Activated naive CD4-positive, alpha-beta T cell treated with anti-CD3 and anti-CD28 coated beads, Interleukin-2, amount 10 ng/mL, durations not matched to agents 7 days and 5 days (primary cell): Measurements from ENCODE around the gene ATG5.
"Not testable (repeated sequence)": the region's sequence is repeated elsewhere in the genome, so short reads cannot be mapped to it uniquely, and the experiment has no call there.

ENCODE experiments used
- CTCF ChIA-PET: fragments of 350-600 bp; sonication (Branson Sonifier 250); formaldehyde crosslinking; loops from one replicate; lab custom pipeline; 2021; ENCODE audit warnings: antibody characterized with exemption; lab: Charles Lee
- DNase-seq: peaks from one replicate; pipeline ENCODE4 v3.0.0-alpha.2; 2020
- H3K27ac Mint-ChIP-seq: one replicate; pipeline ENCODE4 v1.8.0; 2021; ENCODE audit warnings: mild to moderate bottlenecking, moderate library complexity, mixed read lengths
- H3K27me3 Mint-ChIP-seq: one replicate; pipeline ENCODE4 v1.8.0; 2021; ENCODE audit warnings: mild to moderate bottlenecking, mixed read lengths
- H3K36me3 Mint-ChIP-seq: one replicate; pipeline ENCODE4 v1.8.0; 2021; ENCODE audit warnings: mixed read lengths
- H3K4me1 Mint-ChIP-seq: one replicate; pipeline ENCODE4 v1.8.0; 2021; ENCODE audit warnings: mixed read lengths
- H3K4me3 Mint-ChIP-seq: one replicate; pipeline ENCODE4 v1.8.0; 2021; ENCODE audit warnings: mild to moderate bottlenecking, moderate library complexity, mixed read lengths
- H3K9me3 Mint-ChIP-seq: one replicate; pipeline ENCODE4 v1.8.0; 2021; ENCODE audit warnings: mixed read lengths

Gene ATG5

GRCh38 chr6:106290954-106291353, 34.6 kb downstream of the ATG5 start:
- H3K36me3 Mint-ChIP-seq: peaks cover 42% of the 10 kb centered on the region
- H3K4me1 Mint-ChIP-seq: peaks cover 8% of the 10 kb centered on the region
- no peak overlapping the region for H3K27ac Mint-ChIP-seq
- no peak for DNase-seq
- no peaks in the 10 kb centered on the region for H3K27me3 Mint-ChIP-seq
- H3K9me3 Mint-ChIP-seq: peaks cover 3% of the 10 kb centered on the region
- no peak overlapping the region for H3K4me3 Mint-ChIP-seq
- CTCF ChIA-PET: interaction anchor here (0.9 kb wide), 1 partner anchor 11 kb away, joined by 3 read pairs; no protein-coding TSS in a partner anchor

DNA sequence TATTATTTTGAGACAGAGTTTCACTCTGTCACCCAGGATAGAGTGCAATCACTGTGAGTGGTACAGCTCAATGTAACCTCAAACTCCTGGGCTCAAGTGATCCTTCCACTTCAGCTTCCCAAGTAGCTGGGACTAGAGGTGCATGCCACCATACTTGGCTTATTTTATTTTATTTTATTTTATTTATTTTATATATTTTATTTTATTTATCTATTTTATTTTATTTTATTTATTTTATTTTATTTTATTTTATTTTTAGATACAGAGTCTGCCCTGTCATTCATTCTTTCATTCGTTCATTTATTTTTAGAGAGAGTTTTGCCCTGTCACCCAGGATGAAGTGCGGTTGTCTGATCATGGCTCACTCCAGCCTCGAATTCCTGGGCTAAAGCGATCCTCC, 35.5 kb downstream of the ATG5 start:
- CTCF ChIA-PET: no interaction called here
- Mint-ChIP-seq H3K4me1 (peaks cover 8% of the 10 kb centered on the region), H3K27ac (no peak overlapping the region), H3K4me3 (no peak overlapping the region), H3K27me3 (no peaks in the 10 kb centered on the region), H3K9me3 (peaks cover 3% of the 10 kb centered on the region), H3K36me3 (peaks cover 45% of the 10 kb centered on the region)
- DNase-seq: no peak

GRCh38 chr6:106287215-106287614, 38.3 kb downstream of the ATG5 start:
- no peak overlapping the region for H3K27ac Mint-ChIP-seq
- H3K9me3 Mint-ChIP-seq: peaks cover 3% of the 10 kb centered on the region
- CTCF ChIA-PET: no interaction called here
- peaks cover 8% of the 10 kb centered on the region for H3K4me1 Mint-ChIP-seq
- H3K27me3 Mint-ChIP-seq: no peaks in the 10 kb centered on the region
- H3K36me3 Mint-ChIP-seq: peaks cover 43% of the 10 kb centered on the region
- H3K4me3 Mint-ChIP-seq: no peak overlapping the region
- DNase-seq: no peak

DNA sequence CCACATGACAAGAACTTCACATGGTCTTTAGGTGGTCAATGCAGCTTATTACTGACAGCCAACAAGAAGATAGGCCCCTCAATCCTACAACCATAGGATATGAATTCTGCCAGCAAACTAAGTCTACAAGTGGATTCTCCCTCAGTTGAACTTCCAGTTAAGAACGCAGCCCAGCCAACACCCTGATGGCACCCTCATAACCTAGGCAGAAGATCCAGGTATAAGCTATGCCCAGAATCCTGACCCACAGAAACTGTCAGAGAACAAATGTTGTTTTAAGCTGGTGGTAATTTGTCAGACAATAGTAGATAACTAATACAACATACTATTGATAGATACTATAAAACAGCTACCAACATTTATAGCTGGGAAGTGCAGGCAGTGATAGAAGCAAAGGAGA, 38.8 kb downstream of the ATG5 start:
- no peak for DNase-seq
- Mint-ChIP-seq H3K27me3 (no peaks in the 10 kb centered on the region), H3K4me3 (no peak overlapping the region), H3K4me1 (peaks cover 8% of the 10 kb centered on the region), H3K27ac (no peak overlapping the region), H3K36me3 (peaks cover 39% of the 10 kb centered on the region), H3K9me3 (peaks cover 2% of the 10 kb centered on the region)
- CTCF ChIA-PET: no interaction called here

DNA sequence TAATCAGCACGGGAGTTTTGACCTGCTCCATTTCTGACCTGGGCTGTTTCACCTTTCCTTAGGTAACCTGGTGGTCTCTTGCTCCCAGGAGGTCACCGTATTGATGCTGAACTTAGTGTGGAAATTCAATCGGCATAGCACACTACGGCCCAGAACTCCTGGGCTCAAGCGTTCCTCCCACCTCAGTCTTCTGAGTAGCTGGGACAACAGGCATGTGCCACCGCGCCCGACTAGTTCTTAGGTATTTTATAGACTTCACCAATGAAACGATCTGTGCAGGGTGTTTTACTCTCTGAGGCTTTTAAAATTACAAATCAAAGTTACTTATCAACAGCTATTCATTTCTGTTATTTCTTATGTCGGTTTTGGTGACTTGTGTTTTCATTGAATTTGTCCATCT, 42.1 kb downstream of the ATG5 start:
- Mint-ChIP-seq H3K27me3 (no peaks in the 10 kb centered on the region), H3K27ac (no peak overlapping the region), H3K36me3 (peaks cover 26% of the 10 kb centered on the region), H3K4me1 (peaks cover 12% of the 10 kb centered on the region), H3K9me3 (no peaks in the 10 kb centered on the region), H3K4me3 (no peak overlapping the region)
- CTCF ChIA-PET: interaction anchor here (1.5 kb wide), 1 partner anchor 17 kb away, joined by 7 read pairs; no protein-coding TSS in a partner anchor
- DNase-seq: no peak

- Mint-ChIP-seq H3K9me3 (no peaks in the 10 kb centered on the region), H3K4me3 (no peak overlapping the region), H3K4me1 (peaks cover 10% of the 10 kb centered on the region), H3K27ac (no peak overlapping the region), H3K27me3 (no peaks in the 10 kb centered on the region), H3K36me3 (peaks cover 27% of the 10 kb centered on the region)
- DNase-seq: no peak
- CTCF ChIA-PET: interaction anchor here (1.1 kb wide), 1 partner anchor 850 kb away, joined by 3 read pairs; no protein-coding TSS in a partner anchor
Measured at GRCh38 chr6:106281661-106282060, 43.9 kb downstream of the ATG5 start.

DNA sequence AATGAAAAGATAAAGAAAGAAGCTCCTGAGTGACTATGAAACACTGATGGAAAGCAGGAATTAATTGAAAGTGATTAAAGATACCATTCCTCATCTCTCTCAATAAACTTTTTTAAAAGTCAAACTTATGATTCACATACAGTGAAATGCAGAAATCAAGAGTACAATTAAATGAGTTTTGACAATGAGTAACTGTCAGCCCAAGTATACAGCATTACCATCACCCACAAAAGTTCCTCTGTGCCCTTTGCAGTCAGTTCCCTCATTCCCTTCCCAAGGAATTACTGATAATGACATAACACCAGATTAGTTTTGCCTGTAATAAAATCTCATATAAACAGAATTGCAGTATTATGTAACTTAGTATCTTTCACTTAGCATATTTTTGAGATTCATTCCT, 44.5 kb downstream of the ATG5 start:
- CTCF ChIA-PET: interaction anchor here (1.1 kb wide), 1 partner anchor 849 kb away, joined by 3 read pairs; no protein-coding TSS in a partner anchor
- no peak overlapping the region for H3K27ac Mint-ChIP-seq
- peaks cover 10% of the 10 kb centered on the region for H3K4me1 Mint-ChIP-seq
- DNase-seq: no peak
- peaks cover 26% of the 10 kb centered on the region for H3K36me3 Mint-ChIP-seq
- no peaks in the 10 kb centered on the region for H3K27me3 Mint-ChIP-seq
- no peaks in the 10 kb centered on the region for H3K9me3 Mint-ChIP-seq
- H3K4me3 Mint-ChIP-seq: no peak overlapping the region

DNA sequence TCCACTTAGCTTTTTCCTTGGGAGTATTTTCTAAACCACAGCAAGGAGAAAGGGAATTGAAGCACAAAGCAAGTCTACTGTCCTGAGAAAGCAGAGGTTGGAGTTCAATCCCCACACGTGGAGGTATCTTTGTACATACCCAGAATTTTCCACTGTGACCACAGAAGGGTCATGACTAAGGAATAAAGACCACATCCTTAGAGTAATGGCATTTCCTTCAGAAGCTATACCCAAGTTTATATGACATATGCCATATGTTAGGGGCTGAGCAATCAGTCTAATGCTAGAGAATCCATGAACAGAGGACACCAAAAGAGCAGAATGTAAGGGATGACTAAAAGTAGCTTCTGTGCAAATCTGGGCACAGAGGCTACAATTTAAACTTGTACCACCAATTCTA, 46.4 kb downstream of the ATG5 start:
- Mint-ChIP-seq H3K27me3 (no peaks in the 10 kb centered on the region), H3K36me3 (peaks cover 19% of the 10 kb centered on the region), H3K4me3 (no peak overlapping the region), H3K9me3 (no peaks in the 10 kb centered on the region), H3K4me1 (peaks cover 12% of the 10 kb centered on the region), H3K27ac (no peak overlapping the region)
- DNase-seq: no peak
- CTCF ChIA-PET: interaction anchor here (0.7 to 1.3 kb wide), 2 partner anchors 12 to 50 kb away, joined by 3 read pairs; no protein-coding TSS in a partner anchor

DNA sequence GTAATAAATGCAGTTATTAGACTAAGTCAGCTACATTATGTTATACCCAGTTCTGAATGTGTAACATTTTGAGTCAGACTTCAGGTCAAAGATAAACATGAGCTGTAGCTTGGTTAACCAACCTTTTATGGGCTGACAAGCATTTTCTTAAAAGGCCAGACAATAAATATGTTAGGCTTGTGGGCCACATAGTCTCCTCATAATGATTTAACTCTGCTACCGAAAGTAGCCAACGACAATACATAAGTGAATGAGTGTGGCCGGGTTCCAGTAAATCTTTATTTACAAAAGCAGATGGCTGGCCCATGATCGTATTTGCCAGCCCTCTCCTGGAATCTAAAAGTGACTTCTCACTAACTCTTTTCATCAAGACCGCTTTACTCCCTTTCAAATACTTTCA, 49.9 kb downstream of the ATG5 start:
- H3K9me3 Mint-ChIP-seq: no peaks in the 10 kb centered on the region
- H3K4me3 Mint-ChIP-seq: no peak overlapping the region
- peaks cover 19% of the 10 kb centered on the region for H3K4me1 Mint-ChIP-seq
- no peak for DNase-seq
- CTCF ChIA-PET: interaction anchor here (1.1 kb wide), 1 partner anchor 722 kb away, joined by 3 read pairs; no protein-coding TSS in a partner anchor
- no peaks in the 10 kb centered on the region for H3K27me3 Mint-ChIP-seq
- H3K27ac Mint-ChIP-seq: no peak overlapping the region
- H3K36me3 Mint-ChIP-seq: peaks cover 19% of the 10 kb centered on the region

GRCh38 chr6:106273087-106273486, 52.5 kb downstream of the ATG5 start:
- peaks cover 16% of the 10 kb centered on the region for H3K36me3 Mint-ChIP-seq
- DNase-seq: no peak
- H3K4me3 Mint-ChIP-seq: no peak overlapping the region
- CTCF ChIA-PET: interaction anchor here (0.8 to 1.7 kb wide), 3 partner anchors 10 to 62 kb away, joined by 3 to 4 read pairs (median 4); no protein-coding TSS in a partner anchor
- H3K27me3 Mint-ChIP-seq: no peaks in the 10 kb centered on the region
- H3K9me3 Mint-ChIP-seq: peaks cover 7% of the 10 kb centered on the region
- no peak overlapping the region for H3K27ac Mint-ChIP-seq
- peaks cover 13% of the 10 kb centered on the region for H3K4me1 Mint-ChIP-seq

- no peak for DNase-seq
- H3K36me3 Mint-ChIP-seq: peaks cover 22% of the 10 kb centered on the region
- no peak overlapping the region for H3K4me3 Mint-ChIP-seq
- H3K27me3 Mint-ChIP-seq: no peaks in the 10 kb centered on the region
- H3K4me1 Mint-ChIP-seq: peaks cover 13% of the 10 kb centered on the region
- CTCF ChIA-PET: interaction anchor here (0.6 to 1.7 kb wide), 2 partner anchors 21 to 839 kb away, joined by 3 read pairs; no protein-coding TSS in a partner anchor
- no peak overlapping the region for H3K27ac Mint-ChIP-seq
- peaks cover 13% of the 10 kb centered on the region for H3K9me3 Mint-ChIP-seq
Measured at GRCh38 chr6:106272287-106272686, 53.3 kb downstream of the ATG5 start.

DNA sequence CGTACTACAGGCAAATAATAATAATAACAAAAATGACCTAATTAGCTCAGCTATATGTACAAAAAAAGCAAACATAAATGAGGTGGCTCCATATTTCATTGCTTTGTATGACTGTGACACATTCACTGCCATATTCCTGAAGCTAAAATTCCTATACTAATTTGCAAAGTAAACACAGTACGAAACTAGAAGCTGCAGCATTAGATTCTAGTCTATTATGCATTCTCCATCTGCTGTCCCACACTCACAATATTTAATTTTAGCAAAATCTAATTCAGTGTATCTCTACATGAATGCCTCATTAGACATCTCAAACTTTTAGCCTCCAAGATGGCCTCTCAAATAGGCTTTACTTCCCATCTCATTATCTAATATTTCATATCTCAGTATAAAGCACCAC, 55.1 kb downstream of the ATG5 start:
- DNase-seq: no peak
- peaks cover 33% of the 10 kb centered on the region for H3K36me3 Mint-ChIP-seq
- CTCF ChIA-PET: no interaction called here
- H3K27ac Mint-ChIP-seq: no peak overlapping the region
- no peak overlapping the region for H3K4me3 Mint-ChIP-seq
- H3K4me1 Mint-ChIP-seq: peaks cover 13% of the 10 kb centered on the region
- H3K9me3 Mint-ChIP-seq: peaks cover 30% of the 10 kb centered on the region
- H3K27me3 Mint-ChIP-seq: no peaks in the 10 kb centered on the region

DNA sequence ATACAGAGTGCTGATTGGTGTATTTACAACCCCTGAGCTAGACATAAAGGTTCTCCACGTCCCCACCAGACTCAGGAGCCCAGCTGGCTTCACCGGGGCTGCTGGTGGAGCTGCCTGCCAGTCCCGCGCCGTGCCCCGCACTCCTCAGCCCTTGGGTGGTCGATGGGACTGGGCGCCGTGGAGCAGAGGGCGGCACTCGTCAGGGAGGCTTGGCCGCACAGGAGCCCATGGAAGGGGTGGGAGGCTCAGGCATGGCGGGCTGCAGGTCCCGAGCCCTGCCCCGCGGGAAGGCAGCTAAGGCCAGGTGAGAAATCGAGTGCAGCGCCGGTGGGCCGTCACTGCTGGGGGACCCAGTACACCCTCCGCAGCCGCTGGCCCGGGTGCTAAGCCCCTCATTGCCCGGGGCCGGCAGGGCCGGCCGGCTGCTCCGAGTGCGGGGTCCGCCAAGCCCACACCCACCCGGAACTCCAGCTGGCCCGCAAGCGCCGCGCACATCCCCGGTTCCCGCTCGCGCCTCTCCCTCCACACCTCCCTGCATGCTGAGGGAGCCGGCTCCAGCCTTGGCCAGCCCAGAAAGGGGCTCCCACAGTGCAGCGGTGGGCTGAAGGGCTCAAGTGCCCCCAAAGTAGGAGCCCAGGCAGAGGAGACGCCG, 56.2 kb downstream of the ATG5 start:
- CTCF ChIA-PET: not testable (repeated sequence)

DNA sequence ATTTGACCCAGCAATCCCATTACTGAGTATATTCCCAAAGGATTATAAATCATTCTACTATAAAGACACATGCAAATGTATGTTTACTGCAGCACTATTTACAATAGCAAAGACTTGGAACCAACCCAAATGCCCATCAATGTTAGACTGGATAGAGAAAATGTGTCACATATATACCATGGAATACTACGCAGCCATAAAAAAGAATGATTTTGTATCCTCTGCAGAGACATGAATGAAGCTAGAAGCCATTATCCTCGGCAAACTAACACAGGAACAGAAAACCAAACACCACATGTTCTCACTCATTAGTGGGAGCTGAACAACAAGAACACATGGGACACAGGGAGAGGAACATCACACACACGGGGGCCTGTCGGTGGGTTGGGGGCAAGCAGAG, 57.1 kb downstream of the ATG5 start:
- not testable (repeated sequence) for H3K27me3 Mint-ChIP-seq, H3K27ac Mint-ChIP-seq, DNase-seq, H3K4me3 Mint-ChIP-seq
- H3K9me3 Mint-ChIP-seq: peaks cover 43% of the 10 kb centered on the region
- peaks cover 49% of the 10 kb centered on the region for H3K36me3 Mint-ChIP-seq
- CTCF ChIA-PET: interaction anchor here (0.6 kb wide), 1 partner anchor 143 kb away, joined by 3 read pairs; no protein-coding TSS in a partner anchor
- H3K4me1 Mint-ChIP-seq: peaks cover 10% of the 10 kb centered on the region

More for the DNA sequence above, 56.2 kb downstream of the ATG5 start:
- Mint-ChIP-seq H3K4me1 (peaks cover 11% of the 10 kb centered on the region), H3K36me3 (peaks cover 42% of the 10 kb centered on the region), H3K9me3 (peaks cover 39% of the 10 kb centered on the region)
- not testable (repeated sequence) for H3K27ac Mint-ChIP-seq, H3K4me3 Mint-ChIP-seq, H3K27me3 Mint-ChIP-seq, DNase-seq

GRCh38 chr6:106264433-106264832, 61.1 kb downstream of the ATG5 start:
- CTCF ChIA-PET, H3K4me3 Mint-ChIP-seq, DNase-seq, H3K27ac Mint-ChIP-seq, H3K27me3 Mint-ChIP-seq, H3K4me1 Mint-ChIP-seq: not testable (repeated sequence)
- peaks cover 61% of the 10 kb centered on the region for H3K36me3 Mint-ChIP-seq
- H3K9me3 Mint-ChIP-seq: peaks cover 43% of the 10 kb centered on the region
